ENCODE results near the gene CSF3R.

GRCh38 chr1:36511804-36512798, 29.4 kb upstream of the CSF3R start:
- TF ChIP-seq CTCF (IDR thresholded peaks at IDR 0.05; ENCODE audit: extremely low read depth in 1 of 2, insufficient read depth in 1 of 2, low read depth in 1 of 2, low read length in 2 of 2) (no peak), EZH2 (IDR thresholded peaks at IDR 0.05; ENCODE audit: borderline replicate concordance, low read depth, low read length, severe bottlenecking) (no peak), POLR2AphosphoS5 (IDR thresholded peaks at IDR 0.05; ENCODE audit: insufficient read depth, low read depth, low read length) (no peak), POLR2A (IDR thresholded peaks at IDR 0.05; ENCODE audit: low read depth, low read length) (no peak), JUN (IDR thresholded peaks at IDR 0.05; ENCODE audit: borderline replicate concordance, insufficient read depth, insufficient read length, low read depth) (no peak), MAX (IDR thresholded peaks at IDR 0.05; ENCODE audit: insufficient read depth, insufficient read length) (no peak), GATA2 (IDR thresholded peaks at IDR 0.05; ENCODE audit: insufficient read depth, insufficient read length, low read depth, low read length) (no peak), FOS (IDR thresholded peaks at IDR 0.05; ENCODE audit: borderline replicate concordance, insufficient read depth, low read length) (no peak)

Measured in endothelial cell of umbilical vein (primary cell).